ENCODE results near the gene USP17L10.
"Not testable (repeated sequence)": the region's sequence is repeated elsewhere in the genome, so short reads cannot be mapped to it uniquely, and the experiment has no call there.

Gene USP17L10

GRCh38 chr4:9210357-9210756, at the start of gene USP17L10:
Gene USP17L10 (plus strand): TSS chr4:9210657. CDS start chr4:9210657, 0 bp downstream.
- not testable (repeated sequence) for DNase-seq

- not testable (repeated sequence) for DNase-seq
Observed at GRCh38 chr4:9165990-9166389, 44.5 kb upstream of the USP17L10 start.

- DNase-seq, result not testable (repeated sequence)
Observed at GRCh38 chr4:9169791-9170459, 40.5 kb upstream of the USP17L10 start, which contains the start of gene FAM90A26. Gene FAM90A26 (plus strand): TSS chr4:9170409. CDS start chr4:9173173, 2,764 bp downstream.

- DNase-seq, result not testable (repeated sequence)
Observed at GRCh38 chr4:9214701-9215100, 4.2 kb downstream of the USP17L10 start.

- not testable (repeated sequence) for DNase-seq
Observed at GRCh38 chr4:9215105-9215504, 4.6 kb downstream of the USP17L10 start, which contains the start of gene USP17L11. Gene USP17L11 (plus strand): TSS chr4:9215405. CDS start chr4:9215405, 0 bp downstream.

GRCh38 chr4:9219852-9220251, 9.4 kb downstream of the USP17L10 start, which contains the start of gene USP17L12:
Gene USP17L12 (plus strand): TSS chr4:9220152. CDS start chr4:9220152, 0 bp downstream.
- not testable (repeated sequence) for DNase-seq

- DNase-seq, result not testable (repeated sequence)
Observed at GRCh38 chr4:9224596-9224995, 14.1 kb downstream of the USP17L10 start, which contains the start of gene USP17L13. Gene USP17L13 (plus strand): TSS chr4:9224896. CDS start chr4:9224896, 0 bp downstream.

- DNase-seq, result not testable (repeated sequence)
Observed at GRCh38 chr4:9230249-9230648, 19.8 kb downstream of the USP17L10 start.

GRCh38 chr4:9234085-9234484, 23.6 kb downstream of the USP17L10 start, which contains the start of gene USP17L15:
Gene USP17L15 (plus strand): TSS chr4:9234385. CDS start chr4:9234385, 0 bp downstream.
- DNase-seq, result not testable (repeated sequence)

- DNase-seq, result not testable (repeated sequence)
Observed at GRCh38 chr4:9238461-9238860, 28.0 kb downstream of the USP17L10 start.

GRCh38 chr4:9243579-9243978, 33.1 kb downstream of the USP17L10 start, which contains the start of gene USP17L17:
Gene USP17L17 (plus strand): TSS chr4:9243879. CDS start chr4:9243879, 0 bp downstream.
- DNase-seq, result not testable (repeated sequence)

- DNase-seq, result not testable (repeated sequence)
Observed at GRCh38 chr4:9247953-9248680, 37.7 kb downstream of the USP17L10 start, which contains the start of gene USP17L18. Gene USP17L18 (plus strand): TSS chr4:9248630. CDS start chr4:9248630, 0 bp downstream.

GRCh38 chr4:9253078-9253477, 42.6 kb downstream of the USP17L10 start, which contains the start of gene USP17L19:
Gene USP17L19 (plus strand): TSS chr4:9253378. CDS start chr4:9253378, 0 bp downstream.
- DNase-seq, result not testable (repeated sequence)

- not testable (repeated sequence) for DNase-seq
Observed at GRCh38 chr4:9257824-9258223, 47.4 kb downstream of the USP17L10 start, which contains the start of gene USP17L20. Gene USP17L20 (plus strand): TSS chr4:9258124. CDS start chr4:9258124, 0 bp downstream.
